Stimulated activated CD4-positive, alpha-beta T cell treated with anti-CD3 and anti-CD28 coated beads, Interleukin-1b, Interleukin-23, amount 100 ng/mL, for 4 hours (primary cell): ENCODE data around the gene ATP1B3.
"Not testable (repeated sequence)": the region's sequence is repeated elsewhere in the genome, so short reads cannot be mapped to it uniquely, and the experiment has no call there.

Experiments used
- DNase-seq, 2 donors: peaks; one replicate each; pipeline ENCODE4 v3.0.0-alpha.2; 2020; ENCODE audit warnings: low read depth in 2 of 2

Gene ATP1B3

DNA sequence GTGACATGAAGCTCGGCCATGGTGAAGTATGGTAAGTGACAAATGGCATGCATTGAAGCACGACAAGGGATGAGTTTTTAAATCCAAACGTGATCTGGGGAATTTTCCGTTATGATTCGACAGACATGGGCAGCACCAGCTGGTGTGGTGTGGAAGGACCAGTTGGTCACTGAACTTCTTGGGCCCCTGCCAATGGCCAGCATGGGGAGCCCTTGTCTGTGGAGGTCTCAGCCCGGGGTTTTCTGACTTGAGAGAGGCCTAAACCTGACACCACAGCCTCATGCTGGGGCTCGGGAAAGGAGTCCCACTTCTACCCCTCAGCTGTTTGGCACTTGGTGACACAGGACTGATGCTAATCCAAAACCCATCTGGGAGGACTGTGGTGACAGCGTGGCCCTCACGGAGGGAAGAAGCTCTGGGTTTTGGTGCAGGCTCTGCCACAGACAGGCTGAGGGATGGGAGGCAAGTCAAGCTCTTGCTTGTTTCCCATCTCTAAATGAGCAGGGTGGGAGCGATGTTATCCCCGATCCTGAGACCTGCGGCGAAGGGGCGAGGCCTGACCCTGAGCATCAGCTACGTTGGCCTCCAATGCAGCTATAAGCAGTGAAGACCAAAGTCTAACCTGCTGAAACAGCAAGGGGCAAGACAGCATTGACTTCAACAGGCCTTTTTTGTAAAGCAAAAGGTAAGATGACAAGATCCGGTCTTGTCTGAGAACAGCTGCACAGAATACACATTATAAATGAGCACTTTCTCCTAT is 69.5 kb downstream of the ATP1B3 start:
- DNase-seq = no peak

DNA sequence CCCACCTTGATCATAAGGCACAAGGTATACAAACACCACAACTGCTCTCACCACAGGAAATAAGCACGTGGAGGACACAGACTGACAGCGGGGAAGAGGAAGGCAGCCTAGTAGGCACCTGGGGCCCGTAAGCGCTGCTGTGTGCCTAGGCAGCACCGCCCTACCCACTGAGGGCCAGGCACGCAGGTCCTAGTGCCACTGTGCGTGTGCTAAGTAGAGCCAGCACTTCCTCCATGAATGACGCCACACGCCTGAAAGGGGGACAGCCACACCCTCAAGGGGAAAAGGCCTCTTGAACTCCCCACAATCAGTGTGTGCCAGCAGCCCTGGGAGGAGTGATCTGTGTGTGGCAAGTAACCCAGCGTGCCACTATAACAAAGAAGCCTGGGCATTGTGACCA is 73.0 kb downstream of the ATP1B3 start:
- DNase-seq = no peak

GRCh38 chr3:141949972-141950371 is 73.5 kb downstream of the ATP1B3 start:
- DNase-seq = no peak

DNA sequence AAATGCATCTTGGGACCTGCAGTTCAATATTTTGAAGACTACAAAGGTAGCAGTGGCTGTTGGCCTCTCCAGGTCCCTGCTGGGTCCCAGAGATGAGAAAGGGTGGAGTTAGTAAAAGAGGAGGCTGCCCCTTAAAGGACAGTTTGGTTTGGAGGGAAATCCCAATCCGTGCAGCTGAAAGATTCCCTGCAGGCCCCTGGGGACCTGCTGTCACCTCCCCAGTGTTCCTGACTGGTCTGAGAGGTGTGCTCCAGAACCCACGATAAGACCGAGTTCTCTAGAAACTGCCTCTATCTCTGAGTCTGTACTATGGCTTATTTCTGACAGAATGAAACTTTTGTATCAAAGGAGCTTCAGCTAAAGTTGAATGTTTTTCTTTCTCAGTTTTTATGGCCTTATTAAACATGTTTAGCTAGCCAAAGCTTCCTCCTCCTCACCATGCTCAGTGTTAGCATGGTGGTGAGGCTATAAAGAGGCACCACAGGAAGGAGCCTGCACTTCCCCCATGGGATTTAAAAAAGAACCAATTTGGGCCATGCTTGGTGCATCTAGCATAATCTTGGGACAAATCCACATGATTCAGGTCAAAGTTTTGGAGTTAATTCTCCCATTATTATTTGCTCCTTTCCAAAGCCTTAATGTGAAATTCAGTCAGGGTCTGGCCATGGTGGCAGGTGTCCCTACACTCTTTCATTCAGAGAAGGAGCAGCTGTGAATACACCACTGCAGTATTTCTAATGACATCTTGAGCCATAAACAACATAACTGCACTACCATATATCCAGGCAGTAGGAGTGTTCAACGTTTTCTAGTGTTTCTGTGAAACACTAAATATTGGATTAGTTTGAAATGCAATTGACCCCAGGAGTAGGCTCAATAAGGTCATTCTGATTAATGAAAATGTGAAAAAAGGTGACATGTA is 74.4 kb downstream of the ATP1B3 start:
- DNase-seq = no peak

DNA sequence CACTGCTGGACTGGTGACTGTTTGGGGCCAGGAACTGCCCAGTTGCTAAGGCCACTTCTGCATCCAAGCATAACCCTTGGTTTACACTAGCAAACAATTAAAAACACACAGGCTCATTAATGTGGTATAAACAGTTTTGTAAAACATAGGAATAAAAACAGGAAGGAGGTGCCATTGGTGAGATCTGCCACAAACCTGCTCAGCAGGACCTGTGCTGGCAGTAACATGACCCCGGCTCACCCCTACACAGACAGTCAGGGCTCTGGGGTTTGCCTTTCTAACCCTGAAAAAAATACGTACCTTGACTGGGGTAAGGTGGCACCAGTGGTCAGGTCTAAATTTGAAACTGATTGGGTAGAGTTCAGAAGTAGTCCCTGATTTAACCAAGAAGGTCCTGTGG is 76.2 kb downstream of the ATP1B3 start:
- DNase-seq = no peak

- DNase-seq = no peak
Observed at GRCh38 chr3:141955175-141955574, 78.7 kb downstream of the ATP1B3 start.

DNA sequence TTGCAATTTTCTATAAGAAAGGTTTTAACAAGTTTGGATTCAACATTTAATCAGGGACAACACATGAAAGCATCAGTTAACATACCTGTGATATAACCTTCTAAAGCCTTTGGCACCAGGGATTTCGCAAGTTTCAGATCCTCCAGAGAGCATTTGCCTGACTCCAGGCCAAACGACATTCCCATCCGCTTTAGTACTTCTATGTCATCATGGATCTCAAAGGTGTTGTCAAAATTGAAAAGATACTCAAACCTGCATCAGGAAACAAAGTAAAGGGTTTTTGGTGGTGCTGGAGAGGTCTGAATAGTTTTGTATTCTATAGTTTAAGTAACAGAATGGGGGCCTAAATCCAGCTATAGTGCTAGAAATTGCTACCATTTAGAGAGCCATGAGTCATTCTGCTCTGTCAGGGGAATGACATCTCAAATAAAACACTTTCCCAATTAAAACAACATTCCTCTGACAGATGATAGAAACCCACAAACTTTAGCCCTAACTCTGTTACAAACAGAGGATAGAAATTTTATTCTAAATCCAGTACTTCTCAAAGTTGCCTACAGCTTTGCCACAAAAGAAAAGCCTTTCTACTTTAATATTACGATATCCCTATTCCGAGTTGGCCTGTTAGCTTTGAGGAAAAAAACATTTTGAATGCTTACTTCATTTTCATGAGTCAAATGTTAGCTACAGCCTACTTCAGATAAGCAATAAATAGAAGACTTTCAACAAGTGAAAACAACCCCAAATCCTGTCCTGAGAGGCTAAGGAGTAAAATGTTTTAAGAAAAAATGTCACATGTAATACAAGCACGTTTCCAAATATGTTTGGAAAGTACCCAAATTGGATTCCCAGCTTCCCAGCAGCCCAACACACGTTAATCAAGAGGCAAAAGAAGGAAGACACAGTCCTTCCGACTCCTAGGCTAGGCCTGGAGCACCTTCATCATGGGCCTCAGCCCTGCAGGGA is 83.4 kb downstream of the ATP1B3 start:
- DNase-seq = no peak

GRCh38 chr3:141960731-141961130 is 84.3 kb downstream of the ATP1B3 start:
- DNase-seq = no peak

GRCh38 chr3:141963301-141963700 is 86.9 kb downstream of the ATP1B3 start:
- no peak for DNase-seq

- no peak for DNase-seq
Observed at GRCh38 chr3:141965471-141965870, 89.0 kb downstream of the ATP1B3 start.

DNA sequence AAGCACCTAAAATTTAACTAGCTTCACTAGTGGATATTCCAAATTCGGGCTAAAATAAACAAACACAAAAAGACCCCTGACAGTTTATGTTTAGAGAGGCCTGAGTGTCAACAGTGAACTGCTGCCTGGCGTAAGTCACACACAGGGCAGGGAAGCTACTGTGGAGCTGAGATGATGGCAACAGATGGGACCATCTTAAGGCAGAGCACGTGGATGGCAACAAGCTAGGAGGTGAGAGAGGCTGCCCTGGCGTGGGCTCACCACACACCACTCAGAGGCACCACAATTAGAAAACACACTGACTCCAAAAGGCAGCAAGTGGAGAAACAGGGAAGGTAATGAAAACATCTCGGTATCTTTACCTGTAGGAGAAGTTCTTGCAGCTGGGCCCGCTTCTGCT is 93.3 kb downstream of the ATP1B3 start:
- no peak for DNase-seq

- DNase-seq = no peak
Observed at GRCh38 chr3:141971571-141971970, 95.1 kb downstream of the ATP1B3 start.

DNA sequence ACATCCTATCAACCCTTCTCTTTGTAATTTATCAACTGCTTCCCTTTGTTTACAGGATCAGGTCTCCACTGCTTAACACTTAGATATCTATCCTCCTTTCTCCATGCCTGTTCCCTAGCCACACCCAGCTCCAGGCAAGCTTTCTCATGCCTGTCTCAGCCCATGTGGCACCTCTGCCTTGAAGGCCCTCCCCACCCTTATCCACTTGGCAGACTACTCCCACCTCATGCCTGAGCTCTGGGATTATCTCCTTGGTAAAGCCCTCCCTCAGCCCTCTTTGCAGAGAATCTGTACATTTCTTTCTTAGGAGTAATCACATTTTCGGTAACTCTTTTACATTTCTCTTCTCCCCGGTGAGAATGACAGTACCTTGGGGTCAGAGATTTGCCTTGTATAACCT is 96.0 kb downstream of the ATP1B3 start:
- DNase-seq = no peak

- not testable (repeated sequence) for DNase-seq
Observed at GRCh38 chr3:141974777-141975176, 98.3 kb downstream of the ATP1B3 start.
